Type B pancreatic cell (in vitro differentiated cells): ENCODE results near the gene PMCH. TPM values are rescaled to one million over a fixed set of nuclear protein-coding genes. Genes with fewer than 3 reads are reported as not detected.
"Not testable (repeated sequence)": the region's sequence is repeated elsewhere in the genome, so short reads cannot be mapped to it uniquely, and the experiment has no call there.

Experiments
- DNase-seq: peaks from one replicate; pipeline ENCODE4 v3.0.0; 2021; ENCODE audit warnings: mixed read lengths; ENCODE audit not compliant: unreplicated experiment; ENCODE audit errors: extremely low spot score
- H3K27ac Mint-ChIP-seq: 2 replicates; pipeline ENCODE4 v1.8.0; 2021; ENCODE audit warnings: mild to moderate bottlenecking, mixed read lengths
- H3K27me3 Mint-ChIP-seq: 2 replicates; pipeline ENCODE4 v1.8.0; 2021; ENCODE audit warnings: mixed read lengths
- H3K36me3 Mint-ChIP-seq: 2 replicates; pipeline ENCODE4 v1.8.0; 2021; ENCODE audit warnings: mixed read lengths
- H3K4me1 Mint-ChIP-seq: one replicate; pipeline ENCODE4 v1.8.0; 2021; ENCODE audit warnings: mixed read lengths; ENCODE audit not compliant: unreplicated experiment
- H3K4me3 Mint-ChIP-seq: 2 replicates; pipeline ENCODE4 v1.8.0; 2021; ENCODE audit warnings: mild to moderate bottlenecking, mixed read lengths
- H3K9me3 Mint-ChIP-seq: 2 replicates; pipeline ENCODE4 v1.8.0; 2021; ENCODE audit warnings: mixed read lengths
- total RNA-seq: library from RNA; stranded (reverse); gene quantifications from 2 replicates; pipeline ENCODE4 v1.2.1, GENCODE V29; 2021; ENCODE audit warnings: low replicate concordance
- TF ChIP-seq, protein P1 (sequence below): fragments of 200-600 bp; sonication (generic); conservative IDR thresholded peaks from 2 replicates; pipeline ENCODE4 v1.5.0; 2021; ENCODE audit warnings: antibody characterized with exemption, mild to moderate bottlenecking

The PMCH gene
- total RNA-seq, 1 donor from 2014 or later: not detected

- no peak for DNase-seq
- Mint-ChIP-seq H3K36me3 (no peaks in the 10 kb centered on the region), H3K27me3 (no peaks in the 10 kb centered on the region), H3K9me3 (no peaks in the 10 kb centered on the region), H3K4me3 (no peak overlapping the region), H3K27ac (no peak overlapping the region), H3K4me1 (peaks cover 5% of the 10 kb centered on the region)
- TF ChIP-seq, protein P1, sequence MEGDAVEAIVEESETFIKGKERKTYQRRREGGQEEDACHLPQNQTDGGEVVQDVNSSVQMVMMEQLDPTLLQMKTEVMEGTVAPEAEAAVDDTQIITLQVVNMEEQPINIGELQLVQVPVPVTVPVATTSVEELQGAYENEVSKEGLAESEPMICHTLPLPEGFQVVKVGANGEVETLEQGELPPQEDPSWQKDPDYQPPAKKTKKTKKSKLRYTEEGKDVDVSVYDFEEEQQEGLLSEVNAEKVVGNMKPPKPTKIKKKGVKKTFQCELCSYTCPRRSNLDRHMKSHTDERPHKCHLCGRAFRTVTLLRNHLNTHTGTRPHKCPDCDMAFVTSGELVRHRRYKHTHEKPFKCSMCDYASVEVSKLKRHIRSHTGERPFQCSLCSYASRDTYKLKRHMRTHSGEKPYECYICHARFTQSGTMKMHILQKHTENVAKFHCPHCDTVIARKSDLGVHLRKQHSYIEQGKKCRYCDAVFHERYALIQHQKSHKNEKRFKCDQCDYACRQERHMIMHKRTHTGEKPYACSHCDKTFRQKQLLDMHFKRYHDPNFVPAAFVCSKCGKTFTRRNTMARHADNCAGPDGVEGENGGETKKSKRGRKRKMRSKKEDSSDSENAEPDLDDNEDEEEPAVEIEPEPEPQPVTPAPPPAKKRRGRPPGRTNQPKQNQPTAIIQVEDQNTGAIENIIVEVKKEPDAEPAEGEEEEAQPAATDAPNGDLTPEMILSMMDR: peak; percentile 75
Observed at GRCh38 chr12:102169922-102170621, 27.6 kb downstream of the PMCH start.

DNA sequence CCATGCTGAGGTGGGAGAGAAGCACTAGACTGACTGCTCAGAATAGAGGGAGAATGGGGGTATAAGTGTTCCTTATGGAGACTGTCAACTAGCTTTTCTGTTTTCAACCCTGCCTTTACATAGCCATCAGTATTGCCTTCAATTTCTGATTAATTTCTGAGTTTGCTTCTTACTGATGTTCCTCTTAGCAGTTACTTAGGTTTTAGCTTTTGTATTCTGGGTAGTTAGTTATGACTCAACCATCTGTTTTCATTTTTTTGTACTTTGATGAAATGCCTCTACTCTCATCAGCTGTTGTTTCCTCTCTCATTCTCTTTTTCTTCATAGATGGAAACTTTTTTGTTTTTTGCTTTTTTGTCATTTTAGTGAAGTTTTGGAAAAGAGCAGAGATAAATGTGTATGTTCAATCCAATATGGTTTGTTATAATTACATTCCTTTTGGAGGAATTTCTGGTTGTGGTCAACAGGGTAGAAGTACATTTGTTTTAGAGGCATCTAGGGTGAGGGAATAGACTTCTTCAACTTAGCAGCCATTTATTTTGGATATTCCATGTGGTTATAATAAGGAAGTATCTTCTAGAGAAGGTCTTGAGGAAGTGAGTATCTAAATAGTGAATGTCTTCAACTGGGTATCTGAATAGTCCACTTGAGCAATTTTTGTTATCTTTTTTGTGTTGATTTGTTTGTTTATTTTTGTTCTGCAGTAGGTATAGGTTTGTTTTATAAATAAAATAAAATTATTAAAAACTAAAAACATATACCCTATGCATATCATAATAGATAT, 29.6 kb downstream of the PMCH start:
- Mint-ChIP-seq H3K9me3 (no peaks in the 10 kb centered on the region), H3K27me3 (no peaks in the 10 kb centered on the region), H3K27ac (no peak overlapping the region), H3K4me1 (peaks cover 5% of the 10 kb centered on the region), H3K36me3 (no peaks in the 10 kb centered on the region), H3K4me3 (no peak overlapping the region)
- TF ChIP-seq, protein P1: no peak
- no peak for DNase-seq

- Mint-ChIP-seq H3K27ac (no peak overlapping the region), H3K36me3 (no peaks in the 10 kb centered on the region), H3K9me3 (no peaks in the 10 kb centered on the region), H3K4me1 (no peaks in the 10 kb centered on the region), H3K27me3 (no peaks in the 10 kb centered on the region), H3K4me3 (no peak overlapping the region)
- DNase-seq: no peak
- TF ChIP-seq, protein P1: no peak
Observed at GRCh38 chr12:102163383-102163782, 34.2 kb downstream of the PMCH start.

DNA sequence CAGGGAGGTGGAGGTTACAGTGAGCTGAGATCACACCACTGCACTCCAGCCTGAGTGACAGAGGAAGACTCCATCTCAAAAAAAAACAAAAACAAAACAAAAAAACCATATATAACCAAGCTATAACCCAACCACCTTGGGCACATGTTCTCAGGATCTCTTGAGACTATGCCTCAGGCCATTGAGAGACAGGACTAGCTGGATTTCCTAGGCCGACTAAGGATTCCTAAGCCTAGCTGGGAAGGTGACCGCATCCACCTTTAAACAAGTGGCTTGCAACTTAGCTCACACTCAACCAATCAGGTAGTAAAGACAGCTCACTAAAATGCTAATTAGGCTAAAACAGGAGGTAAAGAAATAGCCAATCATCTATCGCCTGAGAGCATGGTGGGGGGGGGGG, 42.4 kb downstream of the PMCH start:
- not testable (repeated sequence) for H3K4me3 Mint-ChIP-seq, H3K4me1 Mint-ChIP-seq, DNase-seq, H3K9me3 Mint-ChIP-seq, H3K27ac Mint-ChIP-seq, H3K27me3 Mint-ChIP-seq
- peaks cover 19% of the 10 kb centered on the region for H3K36me3 Mint-ChIP-seq

DNA sequence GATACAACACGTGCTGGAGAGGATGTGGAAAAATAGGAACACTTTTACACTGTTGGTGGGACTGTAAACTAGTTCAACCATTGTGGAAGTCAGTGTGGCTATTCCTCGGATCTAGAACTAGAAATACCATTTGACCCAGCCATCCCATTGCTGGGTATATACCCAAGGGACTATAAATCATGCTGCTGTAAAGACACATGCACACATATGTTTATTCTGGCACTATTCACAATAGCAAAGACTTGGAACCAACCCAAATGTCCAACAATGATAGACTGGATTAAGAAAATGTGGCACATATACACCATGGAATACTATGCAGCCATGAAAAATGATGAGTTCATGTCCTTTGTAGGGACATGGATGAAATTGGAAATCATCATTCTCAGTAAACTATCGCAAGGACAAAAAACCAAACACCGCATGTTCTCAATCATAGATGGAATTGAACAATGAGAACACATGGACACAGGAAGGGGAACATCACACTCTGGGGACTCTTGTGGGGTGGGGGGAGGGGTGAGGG, 50.5 kb downstream of the PMCH start:
- H3K27me3 Mint-ChIP-seq, DNase-seq, H3K4me3 Mint-ChIP-seq, H3K27ac Mint-ChIP-seq, H3K36me3 Mint-ChIP-seq, H3K9me3 Mint-ChIP-seq, H3K4me1 Mint-ChIP-seq: not testable (repeated sequence)

Other genes starting within 250 kb of the PMCH start
- 19.2 and 21.1 TPM in 2 replicates for gene WASHC3, start 135.8 kb downstream of the PMCH start, total RNA-seq
- gene NUP37, start 77.7 kb downstream of the PMCH start, total RNA-seq: 34.3 and 39.2 TPM in 2 replicates
- 6.2 and 19.0 TPM in 2 replicates for gene PARPBP, start 77.7 kb downstream of the PMCH start, total RNA-seq